Ishikawa (cell line): ENCODE measurements around the gene KBTBD8.
A peak's percentile ranks its signal among the peaks of the same experiment; 100 is the strongest.

Experiments used
- CEBPB ChIP-seq: IDR thresholded peaks from 2 replicates; pipeline ENCODE4 v1.6.1; 2012
- CREB1 ChIP-seq: IDR thresholded peaks from 2 replicates; pipeline ENCODE4 v1.6.1; 2012; ENCODE audit warnings: low read depth
- EGR1 ChIP-seq: IDR thresholded peaks from 2 replicates; pipeline ENCODE4 v1.6.1; 2012
- EP300 ChIP-seq: IDR thresholded peaks from 2 replicates; pipeline ENCODE4 v1.6.1; 2012; ENCODE audit warnings: borderline replicate concordance
- FOXM1 ChIP-seq: IDR thresholded peaks from 2 replicates; pipeline ENCODE4 v1.6.1; 2012; ENCODE audit warnings: low read depth, borderline replicate concordance
- NFIC ChIP-seq: IDR thresholded peaks from 2 replicates; pipeline ENCODE4 v1.6.1; 2012
- RAD21 ChIP-seq: IDR thresholded peaks from 2 replicates; pipeline ENCODE4 v1.6.1; 2012; ENCODE audit warnings: low read depth
- REST ChIP-seq: IDR thresholded peaks from 2 replicates; pipeline ENCODE4 v1.6.1; 2012; ENCODE audit warnings: low read depth, mild to moderate bottlenecking
- TAF1 ChIP-seq: IDR thresholded peaks from 2 replicates; pipeline ENCODE4 v1.6.1; 2012; ENCODE audit warnings: low read depth, mild to moderate bottlenecking
- TCF12 ChIP-seq: IDR thresholded peaks from 2 replicates; pipeline ENCODE4 v1.6.1; 2012; ENCODE audit warnings: low read depth
- TEAD4 ChIP-seq: IDR thresholded peaks from 2 replicates; pipeline ENCODE4 v1.6.1; 2012
- USF1 ChIP-seq: IDR thresholded peaks from 2 replicates; pipeline ENCODE4 v1.6.1; 2012
- YY1 ChIP-seq: IDR thresholded peaks from 2 replicates; pipeline ENCODE4 v1.6.1; 2012; ENCODE audit warnings: low read depth
- ZBTB7A ChIP-seq: IDR thresholded peaks from 2 replicates; pipeline ENCODE4 v1.6.1; 2012; ENCODE audit warnings: low read depth
- TF ChIP-seq, protein P1 (sequence below): IDR thresholded peaks from 2 replicates; pipeline ENCODE4 v1.6.1; 2012

The KBTBD8 gene, protein sequence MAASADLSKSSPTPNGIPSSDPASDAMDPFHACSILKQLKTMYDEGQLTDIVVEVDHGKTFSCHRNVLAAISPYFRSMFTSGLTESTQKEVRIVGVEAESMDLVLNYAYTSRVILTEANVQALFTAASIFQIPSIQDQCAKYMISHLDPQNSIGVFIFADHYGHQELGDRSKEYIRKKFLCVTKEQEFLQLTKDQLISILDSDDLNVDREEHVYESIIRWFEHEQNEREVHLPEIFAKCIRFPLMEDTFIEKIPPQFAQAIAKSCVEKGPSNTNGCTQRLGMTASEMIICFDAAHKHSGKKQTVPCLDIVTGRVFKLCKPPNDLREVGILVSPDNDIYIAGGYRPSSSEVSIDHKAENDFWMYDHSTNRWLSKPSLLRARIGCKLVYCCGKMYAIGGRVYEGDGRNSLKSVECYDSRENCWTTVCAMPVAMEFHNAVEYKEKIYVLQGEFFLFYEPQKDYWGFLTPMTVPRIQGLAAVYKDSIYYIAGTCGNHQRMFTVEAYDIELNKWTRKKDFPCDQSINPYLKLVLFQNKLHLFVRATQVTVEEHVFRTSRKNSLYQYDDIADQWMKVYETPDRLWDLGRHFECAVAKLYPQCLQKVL

GRCh38 chr3:66998113-66998903 lies at the start of gene KBTBD8:
Gene KBTBD8 (plus strand): TSS chr3:66998307. CDS start chr3:66998356, 49 bp downstream.
- TF ChIP-seq EGR1 (no peak), TAF1 (no peak; the same call in 1 of the 2 replicates), RAD21 (no peak), TCF12 (peak; percentile 30), YY1 (peak; percentile 71; the same call in 1 of the 2 replicates), REST (no peak), CEBPB (no peak), ZBTB7A (0 out of 2 replicates have a peak, but pooled peaks have one; percentile 33), TEAD4 (no peak), USF1 (peak; percentile 74), FOXM1 (no peak), EP300 (no peak), NFIC (no peak), CREB1 (no peak)
- TF ChIP-seq, protein P1, sequence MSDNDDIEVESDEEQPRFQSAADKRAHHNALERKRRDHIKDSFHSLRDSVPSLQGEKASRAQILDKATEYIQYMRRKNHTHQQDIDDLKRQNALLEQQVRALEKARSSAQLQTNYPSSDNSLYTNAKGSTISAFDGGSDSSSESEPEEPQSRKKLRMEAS: peak; percentile 79

DNA sequence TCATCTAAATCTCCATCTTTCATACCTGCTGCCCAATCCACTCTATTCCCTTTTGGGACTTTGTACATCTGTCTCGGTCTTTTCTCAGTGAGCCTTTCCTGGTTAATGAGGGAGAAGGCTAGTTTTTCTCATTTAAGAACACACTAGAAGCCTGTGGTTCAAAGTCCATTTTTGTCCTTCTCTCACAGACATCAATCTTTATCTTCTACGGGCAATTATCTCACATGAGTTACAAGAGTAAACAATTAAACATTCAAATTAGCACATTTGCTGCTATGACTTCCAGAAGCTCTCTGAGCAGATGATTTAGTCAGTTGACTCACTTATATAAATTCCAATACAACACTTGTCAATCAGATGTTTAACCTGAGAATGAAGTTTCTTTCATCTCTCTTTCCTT lies 49.3 kb upstream of the KBTBD8 start:
- TF ChIP-seq USF1: no peak
- TF ChIP-seq TCF12: no peak
- no peak for TF ChIP-seq NFIC
- no peak for TF ChIP-seq REST
- no peak for TF ChIP-seq ZBTB7A
- no peak for TF ChIP-seq CEBPB
- TF ChIP-seq TAF1: no peak
- TF ChIP-seq, protein P1: no peak

GRCh38 chr3:66949898-66950297 lies 48.2 kb upstream of the KBTBD8 start:
- TF ChIP-seq TEAD4 (no peak), EP300 (no peak), CREB1 (no peak), TAF1 (no peak), FOXM1 (no peak), CEBPB (no peak)
- TF ChIP-seq, protein P1: no peak

GRCh38 chr3:66952357-66952756 lies 45.8 kb upstream of the KBTBD8 start:
- no peak for TF ChIP-seq FOXM1
- TF ChIP-seq TEAD4: no peak
- no peak for TF ChIP-seq ZBTB7A
- TF ChIP-seq TCF12: no peak
- TF ChIP-seq USF1: no peak
- no peak for TF ChIP-seq EGR1
- no peak for TF ChIP-seq REST
- no peak for TF ChIP-seq CREB1
- no peak for TF ChIP-seq TAF1
- no peak for TF ChIP-seq CEBPB
- TF ChIP-seq, protein P1: no peak
